PC-9 (cell line): ENCODE data around the gene SLC22A23. TPM values are rescaled to one million over a fixed set of nuclear protein-coding genes. Genes with fewer than 3 reads are reported as not detected.

ENCODE experiments used
- BruUV-seq: library from RNA; stranded (reverse); fragments of 400-500 nt; replicated peaks from 2 replicates; lab custom pipeline; 2021; lab: Mats Ljungman, UMichigan
- CTCF ChIA-PET: fragments of 300-600 bp; sonication (Branson Sonifier 250); formaldehyde crosslinking; loops from one replicate; lab custom pipeline; 2022; ENCODE audit warnings: antibody characterized with exemption; lab: Charles Lee
- POLR2A ChIA-PET: fragments of 300-600 bp; sonication (Branson Sonifier 250); formaldehyde crosslinking; loops from one replicate; lab custom pipeline; 2022; ENCODE audit warnings: antibody characterized with exemption; ENCODE audit not compliant: unreplicated experiment; lab: Charles Lee
- DNase-seq, 2 experiments: peaks; one replicate each; pipeline versions ENCODE4 v3.0.0 to v3.0.0-alpha.2; 2015 to 2022; ENCODE audit warnings: mixed read lengths in 1 of 2
- H2AFZ ChIP-seq: fragments of 200-600 bp; sonication (generic); 2 replicates; pipeline ENCODE4 v1.8.1; 2017; ENCODE audit warnings: antibody characterized with exemption
- H3F3A ChIP-seq: fragments of 200-600 bp; sonication (generic); 2 replicates; pipeline ENCODE4 v1.8.1; 2017; ENCODE audit warnings: antibody characterized with exemption, mild to moderate bottlenecking, low read depth; ENCODE audit not compliant: insufficient read depth
- H3K27ac ChIP-seq: fragments of 200-600 bp; sonication (generic); 2 replicates; pipeline ENCODE4 v1.6.1; 2016; ENCODE audit warnings: mixed run types
- H3K27me3 ChIP-seq: fragments of 200-600 bp; sonication (generic); 2 replicates; pipeline ENCODE4 v1.6.1; 2016; ENCODE audit warnings: low read depth, mixed run types; ENCODE audit not compliant: insufficient read depth
- H3K36me3 ChIP-seq: fragments of 200-600 bp; sonication (generic); 2 replicates; pipeline ENCODE4 v1.6.1; 2016; ENCODE audit warnings: low read depth, mixed run types
- H3K4me1 ChIP-seq: fragments of 200-600 bp; sonication (generic); replicated peaks from 2 replicates; pipeline ENCODE4 v1.6.1; 2016; ENCODE audit warnings: mixed run types; ENCODE audit not compliant: insufficient read depth
- H3K4me2 ChIP-seq: fragments of 200-600 bp; sonication (generic); 2 replicates; pipeline ENCODE4 v1.6.1; 2017; ENCODE audit warnings: mixed run types
- H3K4me3 ChIP-seq: fragments of 200-600 bp; sonication (generic); 2 replicates; pipeline ENCODE4 v1.6.1; 2016; ENCODE audit warnings: mixed run types
- H3K79me2 ChIP-seq: fragments of 200-600 bp; sonication (generic); 2 replicates; pipeline ENCODE4 v1.6.1; 2017; ENCODE audit warnings: low read depth, mixed run types
- H3K9me2 ChIP-seq: fragments of 200-600 bp; sonication (generic); 2 replicates; pipeline ENCODE4 v1.8.1; 2017; ENCODE audit warnings: mild to moderate bottlenecking; ENCODE audit not compliant: insufficient read depth
- H3K9me3 ChIP-seq: fragments of 200-600 bp; sonication (generic); 2 replicates; pipeline ENCODE4 v1.8.1; 2016; ENCODE audit warnings: low read depth; ENCODE audit not compliant: insufficient read depth
- H4K20me1 ChIP-seq: fragments of 200-600 bp; sonication (generic); 2 replicates; pipeline ENCODE4 v1.8.1; 2017; ENCODE audit not compliant: insufficient read depth
- EZH2 ChIP-seq: fragments of 200-600 bp; sonication (generic); IDR thresholded peaks from 2 replicates; pipeline ENCODE4 v1.8.0; 2017; ENCODE audit warnings: antibody characterized with exemption, low read depth
- intact Hi-C: fragments of 100-400 bp; cut with micrococcal nuclease; formaldehyde crosslinking; loops from one replicate; pipeline ENCODE4 v1.10.0; 2022; ENCODE audit not compliant: unreplicated experiment
- total RNA-seq: library from RNA; stranded (reverse); gene quantifications from 2 replicates; pipeline ENCODE4 v1.2.3, GENCODE V29; 2021
- TF ChIP-seq, protein P1 (sequence below): fragments of 200-600 bp; sonication (generic); conservative IDR thresholded peaks from 2 replicates; pipeline ENCODE4 v1.6.1; 2017; ENCODE audit warnings: mixed run types, antibody characterized with exemption, mild to moderate bottlenecking, moderate library complexity

Gene SLC22A23
- total RNA-seq, 1 experiment from 2014 or later: 13.5 TPM

GRCh38 chr6:3372184-3372846, 84.5 kb downstream of the SLC22A23 start:
- Histone ChIP-seq H3K9me3 (no peaks in the 10 kb centered on the region), H3K36me3 (no peaks in the 10 kb centered on the region), H3K79me2 (no peaks in the 10 kb centered on the region), H3K27me3 (no peaks in the 10 kb centered on the region), H3K9me2 (no peaks in the 10 kb centered on the region), H3K4me3 (no peak overlapping the region), H3K4me1 (no peaks in the 10 kb centered on the region), H3K27ac (no peak overlapping the region), H4K20me1 (no peaks in the 10 kb centered on the region), H2AFZ (no peak overlapping the region), H3F3A (no peaks in the 10 kb centered on the region), H3K4me2 (no peak overlapping the region)
- BruUV-seq: no TSS peak
- ChIA-PET CTCF (no interaction called here), POLR2A (no interaction called here)
- no peak for DNase-seq
- TF ChIP-seq, protein P1, sequence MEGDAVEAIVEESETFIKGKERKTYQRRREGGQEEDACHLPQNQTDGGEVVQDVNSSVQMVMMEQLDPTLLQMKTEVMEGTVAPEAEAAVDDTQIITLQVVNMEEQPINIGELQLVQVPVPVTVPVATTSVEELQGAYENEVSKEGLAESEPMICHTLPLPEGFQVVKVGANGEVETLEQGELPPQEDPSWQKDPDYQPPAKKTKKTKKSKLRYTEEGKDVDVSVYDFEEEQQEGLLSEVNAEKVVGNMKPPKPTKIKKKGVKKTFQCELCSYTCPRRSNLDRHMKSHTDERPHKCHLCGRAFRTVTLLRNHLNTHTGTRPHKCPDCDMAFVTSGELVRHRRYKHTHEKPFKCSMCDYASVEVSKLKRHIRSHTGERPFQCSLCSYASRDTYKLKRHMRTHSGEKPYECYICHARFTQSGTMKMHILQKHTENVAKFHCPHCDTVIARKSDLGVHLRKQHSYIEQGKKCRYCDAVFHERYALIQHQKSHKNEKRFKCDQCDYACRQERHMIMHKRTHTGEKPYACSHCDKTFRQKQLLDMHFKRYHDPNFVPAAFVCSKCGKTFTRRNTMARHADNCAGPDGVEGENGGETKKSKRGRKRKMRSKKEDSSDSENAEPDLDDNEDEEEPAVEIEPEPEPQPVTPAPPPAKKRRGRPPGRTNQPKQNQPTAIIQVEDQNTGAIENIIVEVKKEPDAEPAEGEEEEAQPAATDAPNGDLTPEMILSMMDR: no peak
- intact Hi-C loops: no loop called here

DNA sequence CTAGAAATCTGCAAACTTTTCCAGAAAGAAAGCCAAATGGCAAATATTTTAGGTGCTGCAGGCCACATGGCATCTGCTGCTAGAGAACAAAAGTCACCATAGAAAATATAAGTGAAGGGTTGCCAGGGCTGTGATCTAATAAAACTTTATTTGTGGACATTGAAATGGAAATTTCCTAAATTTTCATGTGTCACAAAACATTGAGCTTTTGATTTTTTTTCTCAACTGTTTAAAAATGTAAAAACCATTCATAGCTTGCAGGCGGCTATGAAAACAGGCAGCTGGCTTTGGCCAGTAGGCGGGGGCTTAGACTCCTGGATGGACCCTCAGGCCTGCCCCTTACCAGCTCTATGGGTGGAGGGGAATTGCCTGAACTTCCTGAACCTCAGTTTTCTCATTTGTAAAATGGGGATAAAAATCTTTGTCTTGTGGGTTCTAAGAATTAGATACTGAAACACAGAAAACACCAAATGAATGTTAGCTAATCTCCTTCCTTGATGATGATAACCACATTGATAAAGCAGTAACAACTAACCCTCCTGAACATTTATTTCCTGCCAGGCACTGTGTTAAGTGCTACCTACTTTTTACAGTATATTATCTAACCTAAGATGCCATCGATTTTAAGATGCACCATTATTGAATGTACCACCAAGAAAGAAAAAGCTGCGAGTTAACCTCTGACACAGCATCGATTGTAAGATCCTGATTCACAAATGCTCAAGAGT, 85.5 kb downstream of the SLC22A23 start:
- CTCF ChIA-PET: no interaction called here
- no peaks in the 10 kb centered on the region for H3K9me2 ChIP-seq
- no TSS peak for BruUV-seq
- H3K27me3 ChIP-seq: no peaks in the 10 kb centered on the region
- DNase-seq: no peak
- H3F3A ChIP-seq: no peaks in the 10 kb centered on the region
- intact Hi-C loops: no loop called here
- H3K4me2 ChIP-seq: no peak overlapping the region
- no peak overlapping the region for H2AFZ ChIP-seq
- TF ChIP-seq, protein P1: no peak
- TF ChIP-seq EZH2: no peak
- H4K20me1 ChIP-seq: no peaks in the 10 kb centered on the region
- no peaks in the 10 kb centered on the region for H3K79me2 ChIP-seq
- H3K27ac ChIP-seq: no peak overlapping the region
- H3K36me3 ChIP-seq: no peaks in the 10 kb centered on the region
- POLR2A ChIA-PET: no interaction called here
- no peak overlapping the region for H3K4me3 ChIP-seq
- H3K4me1 ChIP-seq: no peaks in the 10 kb centered on the region
- H3K9me3 ChIP-seq: no peaks in the 10 kb centered on the region

GRCh38 chr6:3370361-3371221, 86.3 kb downstream of the SLC22A23 start:
- CTCF ChIA-PET: interaction anchor here (0.6 kb wide), 1 partner anchor 44 kb away, joined by 4 read pairs; no protein-coding TSS in a partner anchor
- DNase-seq: no peak

More at GRCh38 chr6:3370361-3371221, 86.3 kb downstream of the SLC22A23 start:
- POLR2A ChIA-PET: interaction anchor here (0.6 kb wide), 1 partner anchor 22 kb away, joined by 8 read pairs; no protein-coding TSS in a partner anchor
- H3K4me2 ChIP-seq: no peak overlapping the region
- no peaks in the 10 kb centered on the region for H3K36me3 ChIP-seq
- no peaks in the 10 kb centered on the region for H4K20me1 ChIP-seq
- no peak overlapping the region for H2AFZ ChIP-seq
- H3K9me3 ChIP-seq: no peaks in the 10 kb centered on the region
- H3F3A ChIP-seq: no peaks in the 10 kb centered on the region
- intact Hi-C loops: no loop called here
- H3K27me3 ChIP-seq: no peaks in the 10 kb centered on the region
- no TSS peak for BruUV-seq
- H3K4me3 ChIP-seq: no peak overlapping the region
- H3K9me2 ChIP-seq: no peaks in the 10 kb centered on the region
- no peaks in the 10 kb centered on the region for H3K4me1 ChIP-seq
- no peaks in the 10 kb centered on the region for H3K79me2 ChIP-seq
- no peak overlapping the region for H3K27ac ChIP-seq
- TF ChIP-seq, protein P1: no peak
- TF ChIP-seq EZH2: no peak
